H9 (cell line): ENCODE results near the gene MEF2C. TPM values are rescaled to one million over a fixed set of nuclear protein-coding genes. Genes with fewer than 3 reads are reported as not detected.

Experiments used
- DNase-seq: peaks from one replicate; pipeline ENCODE4 v3.0.0-alpha.2; 2017
- H2AFZ ChIP-seq: one replicate; pipeline ENCODE4 v1.6.1; 2013; ENCODE audit warnings: mild to moderate bottlenecking, low read length, control low read depth, moderate library complexity
- H2AK5ac ChIP-seq: 2 replicates; pipeline ENCODE4 v1.6.1; 2013; ENCODE audit warnings: low read length, control low read depth, mixed read lengths; ENCODE audit not compliant: insufficient read length
- H2BK120ac ChIP-seq: one replicate; pipeline ENCODE4 v1.6.1; 2013; ENCODE audit warnings: low read depth, mild to moderate bottlenecking, low read length, control low read depth, inconsistent platforms; ENCODE audit not compliant: poor library complexity, severe bottlenecking
- H2BK12ac ChIP-seq: 2 replicates; pipeline ENCODE4 v1.6.1; 2013; ENCODE audit warnings: low read length, control low read depth, mixed read lengths, low read depth; ENCODE audit not compliant: insufficient read length
- H2BK15ac ChIP-seq: 2 replicates; pipeline ENCODE4 v1.6.1; 2013; ENCODE audit warnings: low read depth, low read length, control low read depth
- H2BK20ac ChIP-seq: one replicate; pipeline ENCODE4 v1.6.1; 2013; ENCODE audit warnings: low read depth, mild to moderate bottlenecking, low read length, control low read depth, inconsistent platforms; ENCODE audit not compliant: poor library complexity, severe bottlenecking
- H2BK5ac ChIP-seq: 2 replicates; pipeline ENCODE4 v1.6.1; 2013; ENCODE audit warnings: low read length, control low read depth, mixed read lengths; ENCODE audit not compliant: insufficient read length
- H3K14ac ChIP-seq: 2 replicates; pipeline ENCODE4 v1.6.1; 2013; ENCODE audit warnings: low read length, control low read depth; ENCODE audit not compliant: insufficient read depth
- H3K18ac ChIP-seq: 2 replicates; pipeline ENCODE4 v1.6.1; 2013; ENCODE audit warnings: low read depth, mild to moderate bottlenecking, mixed read lengths, low read length, control low read depth; ENCODE audit not compliant: insufficient read length
- H3K23ac ChIP-seq: 2 replicates; pipeline ENCODE4 v1.6.1; 2013; ENCODE audit warnings: low read length, control low read depth, mixed read lengths, low read depth; ENCODE audit not compliant: insufficient read length
- H3K23me2 ChIP-seq: 2 replicates; pipeline ENCODE4 v1.6.1; 2013; ENCODE audit warnings: low read depth, mild to moderate bottlenecking, mixed read lengths, low read length, control low read depth; ENCODE audit not compliant: insufficient read length, poor library complexity, severe bottlenecking
- H3K27ac ChIP-seq: 2 replicates; pipeline ENCODE4 v1.5.1; 2013; ENCODE audit warnings: low read length, control low read depth, mixed read lengths, low read depth; ENCODE audit not compliant: insufficient read length
- H3K27me3 ChIP-seq: 2 replicates; pipeline ENCODE4 v1.6.1; 2013; ENCODE audit warnings: low read length, control low read depth, inconsistent platforms; ENCODE audit not compliant: insufficient read depth
- H3K4ac ChIP-seq: 2 replicates; pipeline ENCODE4 v1.6.1; 2013; ENCODE audit warnings: low read depth, mild to moderate bottlenecking, control low read depth, inconsistent platforms, low read length, moderate library complexity
- H3K4me1 ChIP-seq: 2 replicates; pipeline ENCODE4 v1.6.1; 2013; ENCODE audit warnings: low read length, control low read depth, inconsistent platforms; ENCODE audit not compliant: insufficient read depth
- H3K4me2 ChIP-seq: 2 replicates; pipeline ENCODE4 v1.6.1; 2013; ENCODE audit warnings: low read length, control low read depth, mixed read lengths; ENCODE audit not compliant: insufficient read length, insufficient read depth
- H3K56ac ChIP-seq: 2 replicates; pipeline ENCODE4 v1.6.1; 2013; ENCODE audit warnings: low read depth, mild to moderate bottlenecking, mixed read lengths, low read length, control low read depth; ENCODE audit not compliant: insufficient read length
- H3K79me1 ChIP-seq: 2 replicates; pipeline ENCODE4 v1.6.1; 2013; ENCODE audit warnings: low read depth, mild to moderate bottlenecking, moderate library complexity, low read length, control low read depth, inconsistent platforms; ENCODE audit not compliant: insufficient read depth, poor library complexity, severe bottlenecking
- H3K79me2 ChIP-seq: 2 replicates; pipeline ENCODE4 v1.6.1; 2013; ENCODE audit warnings: low read length, control low read depth, inconsistent platforms; ENCODE audit not compliant: insufficient read depth
- H3K9ac ChIP-seq: 2 replicates; pipeline ENCODE4 v1.6.1; 2013; ENCODE audit warnings: low read length, control low read depth, mixed read lengths; ENCODE audit not compliant: insufficient read length; ENCODE audit errors: extremely low read depth
- H3K9me3 ChIP-seq: one replicate; pipeline ENCODE4 v1.6.1; 2013; ENCODE audit warnings: low read depth, low read length, inconsistent platforms; ENCODE audit not compliant: control insufficient read depth
- H3T11ph ChIP-seq: one replicate; pipeline ENCODE4 v1.6.1; 2013; ENCODE audit warnings: mild to moderate bottlenecking, low read length, control low read depth, inconsistent platforms
- H4K20me1 ChIP-seq: one replicate; pipeline ENCODE4 v1.6.1; 2013; ENCODE audit not compliant: control insufficient read depth, insufficient read length, insufficient read depth
- H4K5ac ChIP-seq: 2 replicates; pipeline ENCODE4 v1.6.1; 2013; ENCODE audit warnings: low read depth, mild to moderate bottlenecking, mixed read lengths, low read length, control low read depth; ENCODE audit not compliant: insufficient read length
- H4K8ac ChIP-seq: replicated peaks from 2 replicates; pipeline ENCODE4 v1.6.1; 2013; ENCODE audit warnings: low read length, control low read depth, mixed read lengths, low read depth; ENCODE audit not compliant: insufficient read length
- H4K91ac ChIP-seq: 2 replicates; pipeline ENCODE4 v1.6.1; 2013; ENCODE audit warnings: low read depth, mild to moderate bottlenecking, moderate library complexity, mixed read lengths, low read length, control low read depth; ENCODE audit not compliant: insufficient read length
- H3K27ac Mint-ChIP-seq, 3 experiments: 2 replicates in 2 of 3; 3 replicates in 1 of 3; pipeline ENCODE4 v1.8.0; 2020 to 2021; ENCODE audit warnings: mixed read lengths in 3 of 3, mild to moderate bottlenecking in 1 of 3, moderate library complexity in 1 of 3
- H3K27me3 Mint-ChIP-seq: 2 replicates; pipeline ENCODE4 v1.8.0; 2021; ENCODE audit warnings: low read depth, mild to moderate bottlenecking, moderate library complexity, mixed read lengths
- H3K36me3 Mint-ChIP-seq, 3 experiments: 2 replicates in 2 of 3; 3 replicates in 1 of 3; pipeline ENCODE4 v1.8.0; 2020 to 2021; ENCODE audit warnings: low read depth in 3 of 3, mixed read lengths in 3 of 3; ENCODE audit not compliant: insufficient read depth in 1 of 3
- H3K4me1 Mint-ChIP-seq, 2 experiments: 2 replicates each; pipeline ENCODE4 v1.8.0; 2020; ENCODE audit warnings: mixed read lengths in 2 of 2
- H3K4me3 Mint-ChIP-seq, 2 experiments: 2 replicates in 1 of 2; 3 replicates in 1 of 2; pipeline ENCODE4 v1.8.0; 2020 to 2021; ENCODE audit warnings: mild to moderate bottlenecking in 2 of 2, mixed read lengths in 2 of 2, moderate library complexity in 1 of 2
- H3K9me3 Mint-ChIP-seq, 2 experiments: 2 replicates in 1 of 2; 3 replicates in 1 of 2; pipeline ENCODE4 v1.8.0; 2020; ENCODE audit warnings: mild to moderate bottlenecking in 2 of 2, mixed read lengths in 2 of 2, moderate library complexity in 1 of 2
- CTCF ChIP-seq: fragments of 200-600 bp; sonication (generic); conservative IDR thresholded peaks from 3 replicates; pipeline ENCODE4 v1.8.0; 2021; ENCODE audit warnings: antibody characterized with exemption, mild to moderate bottlenecking
- total RNA-seq: library from RNA; stranded (reverse); gene quantifications from 2 replicates; pipeline ENCODE4 v1.2.1, GENCODE V29; 2021

Gene MEF2C
- total RNA-seq, 1 experiment from 2014 or later: 0.11 TPM

GRCh38 chr5:88830567-88830966 is 52.4 kb downstream of the MEF2C start:
- peaks cover 3% of the 10 kb centered on the region; the same call in 1 of the 2 replicates for H3K4me1 ChIP-seq
- H3K18ac ChIP-seq: no peak overlapping the region
- no peak overlapping the region for H3K27ac ChIP-seq
- no peak overlapping the region for H3K4me2 ChIP-seq
- H2BK15ac ChIP-seq: no peak overlapping the region
- no peak for DNase-seq
- H3K9me3 ChIP-seq: no peaks in the 10 kb centered on the region
- H2BK12ac ChIP-seq: no peak overlapping the region
- H4K5ac ChIP-seq: no peak overlapping the region
- H3K56ac ChIP-seq: no peak overlapping the region
- Mint-ChIP-seq H3K4me1 (peaks cover 4 to 15% of the 10 kb centered on the region in 2 experiments), H3K27ac (no peak overlapping the region), H3K9me3 (no peaks in the 10 kb centered on the region), H3K4me3 (no peak overlapping the region), H3K27me3 (no peaks in the 10 kb centered on the region), H3K36me3 (no peaks in the 10 kb centered on the region)
- no peak overlapping the region for H3K9ac ChIP-seq
- no peaks in the 10 kb centered on the region for H3K79me2 ChIP-seq
- no peak for TF ChIP-seq CTCF
- no peak overlapping the region for H2AFZ ChIP-seq
- H4K91ac ChIP-seq: no peak overlapping the region
- no peaks in the 10 kb centered on the region for H3K23me2 ChIP-seq
- H3K23ac ChIP-seq: no peak overlapping the region
- H3K27me3 ChIP-seq: no peaks in the 10 kb centered on the region
- no peaks in the 10 kb centered on the region for H4K20me1 ChIP-seq
- H3T11ph ChIP-seq: no peak overlapping the region
- no peak overlapping the region for H3K4ac ChIP-seq
- no peak overlapping the region for H3K14ac ChIP-seq
- no peaks in the 10 kb centered on the region for H3K79me1 ChIP-seq
- H4K8ac ChIP-seq: no peak overlapping the region
- H2BK120ac ChIP-seq: no peak overlapping the region
- H2BK20ac ChIP-seq: no peak overlapping the region
- H2AK5ac ChIP-seq: no peak overlapping the region
- H2BK5ac ChIP-seq: no peak overlapping the region
